ENCODE data around the gene SCIN.

Gene SCIN

DNA sequence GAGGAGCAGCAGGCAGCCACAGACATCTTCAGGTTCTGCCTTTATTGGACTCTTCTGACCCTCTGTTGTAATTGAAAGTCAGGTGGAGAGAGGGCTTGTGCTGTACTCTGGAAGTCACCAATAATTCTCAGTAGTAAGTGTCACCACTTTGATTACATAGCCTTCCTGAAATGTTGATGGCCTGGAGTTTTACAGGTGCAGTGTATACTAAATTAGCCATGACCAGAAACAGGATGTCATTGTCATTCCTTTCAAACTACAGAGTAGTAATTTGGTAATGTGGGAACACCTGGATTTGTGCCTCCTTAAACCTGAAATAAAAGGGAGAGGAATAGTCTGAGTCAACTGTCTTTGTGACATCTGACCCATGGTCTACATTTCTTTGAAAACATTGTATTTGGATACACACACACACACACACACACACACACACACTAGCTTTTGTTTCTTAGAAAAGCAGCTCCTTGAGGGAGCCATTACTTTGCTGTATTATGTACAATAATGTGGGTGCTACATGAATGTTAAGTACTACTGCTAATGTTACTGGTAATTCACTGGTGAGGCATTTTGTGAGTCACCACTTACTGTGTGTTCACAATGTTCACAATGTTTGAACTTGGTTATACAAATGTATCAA, 136.5 kb downstream of the SCIN start:
- TF ChIP-seq, protein P1, sequence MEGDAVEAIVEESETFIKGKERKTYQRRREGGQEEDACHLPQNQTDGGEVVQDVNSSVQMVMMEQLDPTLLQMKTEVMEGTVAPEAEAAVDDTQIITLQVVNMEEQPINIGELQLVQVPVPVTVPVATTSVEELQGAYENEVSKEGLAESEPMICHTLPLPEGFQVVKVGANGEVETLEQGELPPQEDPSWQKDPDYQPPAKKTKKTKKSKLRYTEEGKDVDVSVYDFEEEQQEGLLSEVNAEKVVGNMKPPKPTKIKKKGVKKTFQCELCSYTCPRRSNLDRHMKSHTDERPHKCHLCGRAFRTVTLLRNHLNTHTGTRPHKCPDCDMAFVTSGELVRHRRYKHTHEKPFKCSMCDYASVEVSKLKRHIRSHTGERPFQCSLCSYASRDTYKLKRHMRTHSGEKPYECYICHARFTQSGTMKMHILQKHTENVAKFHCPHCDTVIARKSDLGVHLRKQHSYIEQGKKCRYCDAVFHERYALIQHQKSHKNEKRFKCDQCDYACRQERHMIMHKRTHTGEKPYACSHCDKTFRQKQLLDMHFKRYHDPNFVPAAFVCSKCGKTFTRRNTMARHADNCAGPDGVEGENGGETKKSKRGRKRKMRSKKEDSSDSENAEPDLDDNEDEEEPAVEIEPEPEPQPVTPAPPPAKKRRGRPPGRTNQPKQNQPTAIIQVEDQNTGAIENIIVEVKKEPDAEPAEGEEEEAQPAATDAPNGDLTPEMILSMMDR (IDR thresholded peaks at IDR 0.05; ENCODE audit: insufficient read depth, low read depth, low read length, missing control alignments): no peak
- peak; percentile 79 for DNase-seq (ENCODE audit: low read depth)
- H3K4me3 ChIP-seq (ENCODE audit: low read length): no peak overlapping the region

DNA sequence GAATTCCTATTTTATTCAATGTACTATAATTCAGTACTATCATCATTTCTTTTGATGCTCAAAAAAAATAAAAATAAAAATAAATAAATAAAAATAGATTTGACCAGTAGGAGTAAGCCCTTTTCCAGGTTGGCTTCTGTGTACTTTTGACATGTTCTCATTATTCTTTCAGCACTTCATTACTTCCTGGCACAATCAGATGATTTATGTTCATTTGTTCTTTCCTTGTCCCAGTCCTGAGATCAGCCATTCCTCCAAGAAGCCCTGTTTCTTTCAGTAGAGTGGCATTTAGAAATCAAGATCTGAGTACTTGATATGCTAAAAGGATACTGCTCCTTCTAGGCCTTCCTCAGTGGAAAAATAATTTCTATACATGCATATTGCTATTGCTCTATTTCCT, 137.8 kb downstream of the SCIN start:
- no peak for DNase-seq (ENCODE audit: low read depth)
- TF ChIP-seq, protein P1 (IDR thresholded peaks at IDR 0.05; ENCODE audit: insufficient read depth, low read depth, low read length, missing control alignments): no peak
- no peak overlapping the region for H3K4me3 ChIP-seq (ENCODE audit: low read length)

Data from epithelial cell of esophagus (primary cell).